Adipocyte (in vitro differentiated cells): ENCODE data around the gene UBE2Q2.
"Not testable (repeated sequence)": the region's sequence is repeated elsewhere in the genome, so short reads cannot be mapped to it uniquely, and the experiment has no call there.

Source experiments
- DNase-seq: peaks from one replicate; pipeline ENCODE4 v3.0.0-alpha.2; 2015; ENCODE audit warnings: low read depth
- H3K27me3 ChIP-seq: replicated peaks from 2 replicates; pipeline ENCODE4 v1.7.0; 2013; ENCODE audit warnings: mild to moderate bottlenecking, low read length, moderate library complexity; ENCODE audit not compliant: control insufficient read depth, insufficient read depth
- H3K36me3 ChIP-seq: 2 replicates; pipeline ENCODE4 v1.7.0; 2013; ENCODE audit warnings: low read length, mild to moderate bottlenecking, moderate library complexity; ENCODE audit not compliant: control insufficient read depth, insufficient read depth, severe bottlenecking
- H3K4me1 ChIP-seq: 2 replicates; pipeline ENCODE4 v1.7.0; 2013; ENCODE audit warnings: mild to moderate bottlenecking, low read length, moderate library complexity; ENCODE audit not compliant: control insufficient read depth, insufficient read depth
- H3K4me3 ChIP-seq: 2 replicates; pipeline ENCODE4 v1.7.0; 2013; ENCODE audit warnings: mild to moderate bottlenecking, low read length, moderate library complexity
- H3K9ac ChIP-seq: 2 replicates; pipeline ENCODE4 v1.7.0; 2013; ENCODE audit warnings: mild to moderate bottlenecking, low read length, moderate library complexity
- H3K9me3 ChIP-seq: 2 replicates; pipeline ENCODE4 v1.7.0; 2013; ENCODE audit warnings: mild to moderate bottlenecking, low read length, moderate library complexity; ENCODE audit not compliant: control insufficient read depth

Gene UBE2Q2

DNA sequence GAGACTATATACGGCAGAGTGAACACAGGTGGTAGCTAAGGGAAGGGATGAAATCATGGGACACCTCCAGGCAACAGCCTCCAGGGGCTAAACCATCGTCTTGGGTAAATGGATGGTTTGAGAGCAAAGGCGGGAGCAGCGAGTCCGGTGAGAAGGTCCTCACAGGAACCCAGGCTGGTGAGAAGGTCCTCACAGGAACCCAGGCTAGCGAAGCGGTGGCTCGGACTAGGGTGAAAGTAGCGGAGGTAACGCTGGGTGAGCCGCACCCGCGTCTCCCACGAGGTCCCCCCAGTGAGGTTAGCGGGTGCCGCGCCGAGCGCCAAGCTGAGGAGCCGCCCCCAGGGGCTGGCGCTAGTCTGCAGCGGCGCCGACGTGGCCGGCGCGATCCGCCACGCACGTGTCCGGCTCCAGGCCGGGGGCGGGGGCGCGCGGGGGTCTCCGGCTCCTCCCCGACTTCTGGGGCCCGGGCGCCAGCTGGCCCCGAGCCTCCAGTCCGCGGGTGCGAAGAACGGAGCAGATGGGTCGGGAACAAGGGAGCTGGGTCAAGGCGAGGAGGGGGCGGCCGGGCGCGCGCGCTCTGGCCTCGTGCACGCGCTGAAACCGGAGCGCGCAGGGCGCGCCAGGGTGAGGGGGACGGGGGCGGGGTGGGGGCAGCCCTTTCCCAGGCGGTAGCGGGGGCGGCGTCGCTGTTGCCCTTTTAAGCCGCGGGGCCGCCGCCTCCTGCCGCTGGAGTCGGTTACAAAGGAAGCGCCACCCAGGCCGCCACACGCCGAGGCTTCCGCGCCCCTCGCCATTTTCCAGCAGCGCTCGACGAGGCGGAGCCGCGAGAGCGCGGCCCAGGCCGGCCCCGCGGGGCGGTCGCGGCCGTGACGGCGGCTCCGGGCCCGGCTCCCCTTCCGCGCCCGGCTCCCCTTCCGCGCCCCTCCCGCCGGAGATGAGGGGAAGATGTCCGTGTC lies at the start of gene UBE2Q2:
Gene UBE2Q2 (plus strand): TSS at position 726 of the 956 bp plus-strand sequence. CDS start 220 bp downstream, at position 946.
- Histone ChIP-seq H3K4me3 (peak within 1 kb of the TSS; percentile 92), H3K27me3 (no peaks in the 10 kb centered on the region), H3K9me3 (no peaks in the 10 kb centered on the region), H3K4me1 (peaks cover 24% of the 10 kb centered on the region), H3K9ac (peak within 1 kb of the TSS; percentile 96), H3K36me3 (no peaks in the 10 kb centered on the region)
- DNase-seq: peak; percentile 82

DNA sequence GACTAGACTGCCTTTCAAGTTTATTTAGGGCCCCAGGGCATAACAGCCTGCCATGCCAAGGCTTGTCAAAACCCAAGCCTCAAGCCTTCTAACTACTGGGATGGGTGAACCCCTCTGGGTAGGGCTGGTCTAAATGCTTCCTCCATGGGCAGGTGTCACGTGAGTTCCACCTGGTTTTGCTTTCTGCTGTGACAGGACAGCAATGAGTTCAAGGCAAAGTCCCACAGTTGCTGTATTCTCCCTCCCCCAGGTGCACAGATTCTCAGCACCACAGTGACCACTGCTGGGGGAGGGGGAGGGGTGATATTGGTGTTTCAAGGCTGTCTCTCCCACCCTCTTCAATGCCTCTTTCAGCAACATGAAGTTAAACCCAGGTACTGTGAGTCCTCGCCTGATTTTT lies 46.9 kb upstream of the UBE2Q2 start:
- DNase-seq: no peak
- H3K9ac ChIP-seq: no peak overlapping the region
- H3K9me3 ChIP-seq: no peaks in the 10 kb centered on the region
- H3K27me3 ChIP-seq: peaks cover 4% of the 10 kb centered on the region
- no peaks in the 10 kb centered on the region for H3K36me3 ChIP-seq
- H3K4me3 ChIP-seq: no peak overlapping the region
- peaks cover 8% of the 10 kb centered on the region for H3K4me1 ChIP-seq

DNA sequence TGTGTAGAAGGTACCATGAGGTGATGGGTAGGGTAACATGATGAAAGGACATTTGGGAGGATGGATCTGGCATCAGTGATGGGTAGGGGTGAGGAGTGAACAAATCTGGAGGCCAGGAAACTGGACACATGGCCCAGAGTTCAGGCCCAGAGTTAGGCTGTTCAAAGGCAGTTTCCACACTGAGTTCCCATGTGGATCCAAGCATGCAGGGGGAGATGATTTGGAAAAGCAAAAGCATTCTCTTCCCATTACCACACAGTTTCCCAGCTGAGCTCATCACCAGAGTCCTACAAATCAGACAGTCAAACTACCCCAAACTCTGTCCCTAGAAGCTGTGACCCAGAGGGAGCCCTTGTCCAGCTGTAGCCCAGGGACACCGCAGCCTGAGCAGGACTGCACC lies 46.1 kb upstream of the UBE2Q2 start:
- not testable (repeated sequence) for H3K9ac ChIP-seq

GRCh38 chr15:75799190-75799589 lies 44.1 kb upstream of the UBE2Q2 start:
- Histone ChIP-seq H3K36me3 (no peaks in the 10 kb centered on the region), H3K27me3 (peaks cover 10% of the 10 kb centered on the region), H3K4me3 (no peak overlapping the region), H3K9ac (no peak overlapping the region), H3K4me1 (peaks cover 8% of the 10 kb centered on the region), H3K9me3 (no peaks in the 10 kb centered on the region)
- no peak for DNase-seq

More for the DNA sequence above, 46.1 kb upstream of the UBE2Q2 start:
- not testable (repeated sequence) for H3K4me1 ChIP-seq, DNase-seq, H3K4me3 ChIP-seq, H3K36me3 ChIP-seq, H3K27me3 ChIP-seq, H3K9me3 ChIP-seq

DNA sequence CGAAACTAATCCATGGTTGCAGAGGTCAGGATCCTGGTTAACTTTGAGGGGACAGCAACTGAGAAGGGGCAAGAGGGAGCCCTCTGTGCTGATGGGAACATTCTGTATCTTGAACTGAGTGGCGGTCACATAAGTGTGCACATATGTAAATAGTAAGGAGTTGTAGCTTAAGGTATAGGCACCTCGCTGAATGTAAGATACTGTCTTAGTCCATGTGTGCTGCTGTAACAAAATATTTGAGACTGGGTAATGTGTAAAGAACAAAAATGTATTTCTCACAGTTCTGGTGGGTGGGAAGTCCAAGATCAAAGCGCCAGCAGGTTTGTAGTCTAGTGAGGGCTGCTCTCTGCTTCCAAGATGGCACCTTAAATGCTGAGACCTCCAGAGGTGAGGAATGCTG lies 42.8 kb upstream of the UBE2Q2 start:
- DNase-seq, H3K4me1 ChIP-seq, H3K36me3 ChIP-seq, H3K4me3 ChIP-seq, H3K9me3 ChIP-seq, H3K9ac ChIP-seq: not testable (repeated sequence)
- peaks cover 14% of the 10 kb centered on the region for H3K27me3 ChIP-seq

DNA sequence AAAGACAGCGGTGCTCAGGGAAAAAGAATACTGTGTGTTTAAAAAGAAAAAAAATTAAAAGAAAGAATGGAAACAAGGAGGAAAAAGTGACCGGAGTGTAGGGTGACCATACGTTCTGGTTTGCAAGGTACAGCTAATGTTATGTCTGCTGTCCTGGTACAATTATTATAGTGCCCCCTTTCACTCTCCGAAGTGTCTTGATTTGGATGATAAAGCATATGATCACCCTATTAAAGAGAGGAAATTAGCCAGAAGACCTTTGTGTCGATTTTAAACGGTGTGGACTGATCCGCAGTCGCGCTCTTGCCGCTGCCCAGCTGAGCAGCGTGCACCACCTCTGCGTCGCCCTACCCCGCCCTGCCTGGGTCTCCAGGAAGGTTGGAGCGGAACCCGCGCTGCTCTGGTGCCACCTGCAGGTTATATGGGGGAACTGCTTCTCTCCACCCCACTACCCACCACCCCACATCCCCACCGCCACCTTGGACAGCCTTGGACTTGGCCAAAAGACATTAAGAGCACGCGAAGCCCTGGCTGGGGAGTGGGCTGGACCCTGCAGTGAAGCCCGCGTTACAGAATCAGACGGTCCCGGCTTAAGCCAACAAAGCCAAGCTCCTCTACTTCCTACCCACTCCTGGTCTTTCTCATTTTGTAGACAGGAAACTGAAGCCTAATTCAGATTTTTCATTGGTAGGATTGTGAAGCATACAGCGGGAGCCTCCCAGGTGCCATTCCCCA lies 41.2 kb upstream of the UBE2Q2 start:
- H3K9ac ChIP-seq: peak overlapping the region; percentile 35
- peaks cover 16% of the 10 kb centered on the region for H3K27me3 ChIP-seq
- H3K4me3 ChIP-seq: peak overlapping the region; percentile 70
- peaks cover 8% of the 10 kb centered on the region for H3K4me1 ChIP-seq
- H3K36me3 ChIP-seq: no peaks in the 10 kb centered on the region
- DNase-seq: peak; percentile 92
- no peaks in the 10 kb centered on the region for H3K9me3 ChIP-seq

DNA sequence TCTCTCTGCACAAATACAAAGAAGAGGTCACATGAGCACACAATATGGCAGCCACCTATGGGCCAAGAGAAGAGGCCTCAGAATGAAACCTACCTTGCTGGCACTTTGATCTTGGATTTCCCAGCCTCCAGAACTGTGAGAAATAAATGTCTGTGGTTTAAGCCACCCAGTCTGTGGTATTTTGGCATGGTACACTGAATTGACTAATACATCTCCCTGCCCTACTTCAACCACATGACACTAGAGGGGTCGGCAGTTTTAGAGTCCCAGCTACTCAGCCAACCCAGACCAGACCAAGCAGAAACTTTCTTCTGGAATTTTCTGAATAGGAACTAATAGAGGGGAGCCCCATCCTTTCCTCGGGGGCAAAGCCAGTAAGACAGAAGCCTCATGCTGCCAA lies 35.8 kb upstream of the UBE2Q2 start:
- H3K9ac ChIP-seq, H3K9me3 ChIP-seq, H3K36me3 ChIP-seq, H3K4me3 ChIP-seq, DNase-seq: not testable (repeated sequence)
- Histone ChIP-seq H3K4me1 (peaks cover 19% of the 10 kb centered on the region), H3K27me3 (peaks cover 20% of the 10 kb centered on the region)

- not testable (repeated sequence) for H3K9ac ChIP-seq, H3K9me3 ChIP-seq, H3K36me3 ChIP-seq, DNase-seq, H3K4me3 ChIP-seq
- Histone ChIP-seq H3K4me1 (peaks cover 19% of the 10 kb centered on the region), H3K27me3 (peaks cover 15% of the 10 kb centered on the region)
Observed at GRCh38 chr15:75808009-75808408, 35.2 kb upstream of the UBE2Q2 start.

GRCh38 chr15:75808563-75808962 lies 34.7 kb upstream of the UBE2Q2 start:
- no peaks in the 10 kb centered on the region for H3K9me3 ChIP-seq
- H3K4me3 ChIP-seq: no peak overlapping the region
- no peak overlapping the region for H3K9ac ChIP-seq
- peaks cover 15% of the 10 kb centered on the region for H3K27me3 ChIP-seq
- H3K4me1 ChIP-seq: peaks cover 23% of the 10 kb centered on the region
- DNase-seq: no peak
- no peaks in the 10 kb centered on the region for H3K36me3 ChIP-seq

DNA sequence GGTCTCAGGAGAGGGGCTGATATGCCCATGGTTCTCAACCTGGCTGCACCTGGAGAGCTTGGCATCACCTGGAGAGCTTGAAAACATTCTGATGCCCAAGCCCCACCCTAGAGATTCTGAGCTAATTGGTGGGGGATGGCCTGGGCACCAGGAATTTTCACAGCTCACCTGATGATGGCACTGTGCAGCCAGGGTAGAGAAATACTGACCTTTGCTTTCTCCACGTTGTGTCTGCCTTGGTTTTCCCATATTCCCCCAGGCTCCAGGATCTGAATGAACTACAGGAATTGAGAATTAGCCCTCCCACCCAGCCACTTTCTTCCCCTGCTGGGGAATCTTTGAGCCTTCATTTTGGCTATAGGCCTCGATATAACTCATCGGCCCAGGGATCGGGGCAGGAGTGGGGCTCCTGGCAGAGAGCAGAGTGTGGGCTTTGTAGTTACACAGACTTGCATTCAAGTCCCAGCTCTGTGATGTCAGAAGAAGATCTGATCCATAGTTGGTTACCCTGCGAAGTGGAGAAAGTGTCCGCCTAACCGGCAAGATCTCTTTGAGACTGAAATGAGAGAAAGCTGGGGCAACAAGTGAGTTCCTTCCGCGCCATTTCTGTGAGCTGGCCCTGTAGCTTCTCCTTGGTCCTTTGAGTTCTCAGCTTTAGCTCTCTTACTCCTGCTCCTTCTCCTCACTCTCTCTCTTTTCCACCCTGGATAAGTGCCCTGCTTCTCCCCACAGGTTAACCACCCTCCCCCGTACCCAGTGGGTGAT lies 33.1 kb upstream of the UBE2Q2 start:
- peaks cover 13% of the 10 kb centered on the region for H3K27me3 ChIP-seq
- H3K4me1 ChIP-seq: peaks cover 23% of the 10 kb centered on the region
- no peaks in the 10 kb centered on the region for H3K9me3 ChIP-seq
- no peaks in the 10 kb centered on the region for H3K36me3 ChIP-seq
- no peak overlapping the region for H3K4me3 ChIP-seq
- peak; percentile 4 for DNase-seq
- H3K9ac ChIP-seq: no peak overlapping the region
